Measurements from ENCODE around the gene SRSF5.

- TF ChIP-seq EZH2 (IDR thresholded peaks at IDR 0.05) (no peak), EZH2phosphoT487 (IDR thresholded peaks at IDR 0.05) (no peak)
Observed at GRCh38 chr14:69811868-69812252, 44.9 kb downstream of the SRSF5 start.
